IPS-NIHi7 (cell line): ENCODE results near the gene PHACTR1.

Experiments
- DNase-seq: peaks from one replicate; pipeline ENCODE4 v3.0.0; 2012; ENCODE audit warnings: mixed read lengths; ENCODE audit errors: extremely low spot score

The PHACTR1 gene

DNA sequence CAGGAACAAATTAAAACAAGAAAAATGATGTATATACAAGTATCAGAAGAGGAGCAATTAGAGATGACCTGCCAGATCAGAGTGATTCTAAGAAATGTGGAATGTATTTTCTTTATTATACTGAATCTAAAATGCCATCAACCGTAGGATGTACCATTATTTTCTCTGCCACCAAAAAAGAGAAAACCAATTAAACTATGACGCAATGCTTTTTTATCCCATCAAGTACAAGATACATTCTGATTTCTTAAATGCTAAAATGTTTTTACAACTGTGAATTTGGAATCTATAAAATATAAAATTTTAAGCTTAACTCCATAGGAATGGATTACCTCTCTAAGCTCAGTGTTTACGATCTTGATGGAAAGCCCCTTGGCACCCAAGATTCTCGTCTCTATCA is 85.9 kb downstream of the PHACTR1 start:
- no peak for DNase-seq

DNA sequence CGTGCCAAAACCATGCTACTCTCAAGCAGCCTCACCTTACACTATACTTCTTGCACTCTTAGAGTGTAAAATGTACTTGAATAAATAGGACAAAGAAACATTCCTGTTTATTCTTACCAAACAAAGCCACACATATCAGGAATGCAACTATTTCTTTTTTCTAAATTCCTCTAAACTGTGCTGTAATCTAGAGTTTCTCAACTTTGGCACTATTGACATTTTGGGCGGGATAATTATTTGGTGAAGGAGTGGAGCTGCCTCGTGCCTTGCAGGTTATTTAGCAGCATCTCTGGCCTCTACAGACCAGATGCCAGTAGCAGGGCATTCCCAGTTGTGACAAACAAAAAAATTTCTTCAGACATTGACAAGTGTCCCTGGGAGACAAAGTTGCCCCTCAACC is 86.9 kb downstream of the PHACTR1 start:
- no peak for DNase-seq

DNA sequence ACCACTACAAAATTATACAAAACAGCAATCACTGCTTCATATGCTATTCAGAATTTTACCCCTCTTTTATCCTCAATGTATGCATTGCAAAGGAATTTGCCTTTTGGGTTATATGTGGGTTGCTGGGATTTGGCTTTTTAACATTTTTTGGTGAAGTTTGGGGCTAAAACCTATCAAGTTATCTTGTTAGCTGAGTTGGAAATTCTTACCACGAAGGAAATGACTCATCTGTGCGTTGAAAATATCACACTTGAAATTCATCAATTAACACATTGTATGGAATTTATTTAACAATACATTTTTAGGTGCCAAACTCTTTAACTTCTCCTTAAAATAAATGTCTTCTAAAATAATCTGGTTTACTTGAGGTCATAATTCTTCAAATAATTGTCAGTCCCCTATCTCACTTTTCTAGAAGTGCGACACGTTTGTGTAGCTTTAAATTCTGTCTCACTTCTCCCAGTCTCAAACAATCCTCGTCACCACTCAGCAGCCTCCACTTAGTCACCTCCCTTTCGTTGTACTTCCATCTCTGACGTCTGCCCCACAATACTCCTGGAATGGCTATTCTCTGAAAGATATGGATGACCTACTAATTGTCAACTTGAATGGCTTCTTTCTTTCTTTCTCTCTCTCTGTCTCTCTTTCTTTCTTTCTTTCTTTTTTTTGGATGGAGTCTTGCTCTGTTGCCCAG is 88.5 kb downstream of the PHACTR1 start:
- no peak for DNase-seq

DNA sequence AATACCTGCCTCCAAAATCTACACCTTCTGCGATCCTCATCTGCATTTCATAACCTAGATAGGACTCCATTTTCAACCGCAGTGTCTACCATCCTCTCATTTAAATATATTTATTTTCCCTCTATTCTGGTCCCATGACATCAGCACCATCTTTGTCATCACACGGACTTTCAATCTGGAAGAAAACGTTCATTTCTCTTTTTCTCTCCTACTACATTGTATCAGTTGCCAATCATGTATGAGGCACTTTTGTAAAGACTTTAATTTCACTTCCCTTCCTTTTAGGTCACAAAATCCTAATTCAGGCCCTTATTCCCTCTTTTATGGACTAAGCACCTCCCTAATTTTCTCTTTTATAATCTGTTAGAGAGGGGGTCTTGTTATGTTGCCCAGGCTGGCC is 89.6 kb downstream of the PHACTR1 start:
- no peak for DNase-seq

DNA sequence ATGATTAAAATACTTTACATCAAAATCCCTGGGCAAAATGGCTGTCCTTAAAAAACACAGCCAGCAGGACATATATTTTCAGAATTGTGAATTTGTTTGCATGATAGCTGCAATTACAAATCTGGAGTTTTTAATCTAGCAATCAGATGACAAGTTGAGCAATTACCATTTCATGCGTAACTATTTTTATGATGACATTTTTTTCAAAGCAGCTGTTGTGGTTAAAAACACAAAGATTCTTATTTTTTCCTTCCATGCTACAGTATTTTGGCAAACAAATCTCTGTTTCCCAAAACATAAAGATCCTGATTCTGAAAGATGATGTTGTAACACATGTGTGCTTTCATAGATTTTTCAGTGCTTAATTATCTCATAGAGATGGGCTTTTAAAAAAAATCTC is 90.2 kb downstream of the PHACTR1 start:
- no peak for DNase-seq

DNA sequence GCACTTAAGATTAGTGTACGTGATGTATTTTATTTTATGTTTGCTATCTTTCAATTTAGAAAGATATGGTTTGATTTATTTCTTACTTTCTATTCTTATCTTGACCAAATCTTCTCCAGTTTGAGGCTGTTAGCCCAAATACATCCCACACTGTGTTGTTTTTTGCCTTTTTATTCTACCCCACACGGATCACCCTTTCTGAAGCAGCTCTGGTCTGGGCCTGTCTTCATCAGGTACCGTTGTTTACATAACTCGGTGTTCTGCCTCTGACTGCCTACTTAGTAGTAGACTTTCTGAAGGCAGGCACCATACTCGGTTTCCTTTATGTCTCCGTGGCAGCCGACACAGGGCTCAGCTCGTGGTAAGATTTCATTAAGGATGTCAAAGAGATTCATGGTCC is 95.0 kb downstream of the PHACTR1 start:
- DNase-seq: no peak

DNA sequence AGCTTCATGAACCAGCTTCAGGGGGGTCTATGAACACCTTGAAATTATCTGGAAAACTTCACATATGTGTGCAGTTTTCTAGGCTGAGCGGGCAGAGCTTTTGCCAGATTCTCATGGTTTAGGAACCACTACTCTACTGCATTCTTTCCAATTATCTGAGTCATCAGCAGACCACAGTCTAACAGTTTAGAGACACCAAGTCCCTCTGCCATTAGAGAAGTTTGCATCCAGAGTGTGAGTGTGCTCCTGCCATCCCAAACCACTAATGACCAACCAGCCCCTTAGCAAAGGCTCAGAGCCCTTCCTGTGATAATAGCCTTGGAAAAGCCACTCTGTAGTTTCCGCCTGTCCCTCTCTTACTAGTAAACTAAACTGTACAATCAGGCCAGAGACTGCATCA is 96.8 kb downstream of the PHACTR1 start:
- DNase-seq: no peak

DNA sequence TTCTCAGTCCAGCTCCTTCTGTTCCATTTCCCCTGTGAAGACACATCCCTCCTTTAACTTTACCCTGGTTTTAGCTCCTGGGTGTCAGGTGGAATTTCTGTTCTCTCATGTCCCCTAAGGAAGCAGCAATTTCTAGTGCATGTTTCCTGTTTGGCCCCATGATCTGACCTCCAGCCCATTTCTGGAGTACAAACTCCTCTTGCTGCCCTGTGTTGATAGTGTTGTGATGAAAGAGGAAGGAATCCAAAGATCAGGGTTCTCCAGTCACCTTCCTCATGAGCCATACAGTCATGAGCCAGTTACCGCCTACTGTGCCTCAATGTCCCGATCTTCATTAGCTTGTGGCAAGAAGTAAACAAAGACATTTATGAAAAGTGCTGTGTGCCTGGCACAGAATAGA is 97.4 kb downstream of the PHACTR1 start:
- no peak for DNase-seq

DNA sequence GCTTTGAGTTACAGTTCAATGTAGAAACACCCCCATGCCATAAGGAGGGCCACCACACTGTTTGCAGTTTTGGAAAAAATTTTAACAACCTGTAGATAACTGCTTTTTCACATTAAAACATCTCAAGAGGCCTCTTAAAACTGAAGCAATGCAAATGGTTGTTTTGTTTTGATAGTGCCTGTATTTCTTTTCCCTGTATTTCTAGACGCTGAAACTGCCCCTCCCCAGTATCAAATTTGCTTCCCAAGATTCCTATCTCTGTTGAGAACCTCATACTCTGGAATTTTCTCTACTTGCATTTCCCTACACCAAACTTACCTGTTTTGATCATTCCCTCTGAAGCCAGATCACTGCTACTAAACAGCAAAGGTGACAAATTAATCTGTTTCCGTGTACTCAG is 98.5 kb downstream of the PHACTR1 start:
- DNase-seq: no peak

DNA sequence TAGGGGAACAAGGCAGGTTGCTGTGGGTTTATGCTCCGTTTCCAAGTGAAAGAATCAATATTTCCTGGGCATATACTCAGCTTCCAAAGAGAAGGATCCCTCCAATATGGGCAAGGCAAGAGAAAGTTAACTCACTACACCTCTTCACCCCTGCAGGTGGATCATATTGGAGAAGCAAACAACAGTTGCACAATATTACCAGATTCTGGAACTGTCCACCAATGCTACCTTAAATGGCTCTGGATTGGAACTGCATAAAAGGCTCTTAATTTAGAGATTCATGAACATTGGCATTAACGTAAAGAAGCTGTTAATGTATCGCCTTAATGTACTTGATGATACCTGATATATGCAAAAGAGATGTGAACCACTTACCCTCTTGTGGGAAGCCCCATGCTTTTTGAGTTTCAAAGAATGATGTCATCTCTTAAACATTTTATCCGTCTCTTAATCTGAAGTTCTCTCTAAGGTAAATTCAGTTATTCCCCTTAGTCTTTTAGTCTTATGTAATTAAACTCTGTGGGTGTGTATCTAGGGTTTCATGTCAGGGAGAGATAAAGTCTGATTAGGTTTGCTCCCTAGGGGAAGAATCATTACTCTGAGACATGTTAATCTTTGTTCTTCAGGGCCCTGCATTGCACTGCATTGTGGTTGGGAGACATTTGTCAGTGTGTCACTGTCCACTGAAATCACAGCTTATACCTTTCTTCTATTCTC is 99.5 kb downstream of the PHACTR1 start:
- DNase-seq: no peak

DNA sequence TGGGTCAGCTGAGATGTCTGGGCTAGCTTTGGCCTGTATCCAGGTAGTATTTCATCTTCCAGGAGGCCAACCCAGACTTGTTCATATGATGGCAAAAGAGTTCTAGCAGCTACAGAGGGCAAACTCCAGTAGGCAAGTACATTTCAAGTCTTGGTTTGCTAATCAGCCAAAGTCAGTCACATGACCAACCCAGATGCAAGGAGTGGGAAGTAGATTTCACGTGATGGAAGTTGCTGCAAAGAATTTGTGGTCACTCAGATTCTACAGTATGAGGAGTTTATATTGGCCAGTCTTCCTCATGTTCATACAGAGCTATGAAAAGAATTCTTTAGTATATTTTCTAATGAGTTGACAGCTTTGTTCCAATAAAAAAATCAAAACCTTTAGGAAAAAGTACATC is 101.8 kb downstream of the PHACTR1 start:
- no peak for DNase-seq

DNA sequence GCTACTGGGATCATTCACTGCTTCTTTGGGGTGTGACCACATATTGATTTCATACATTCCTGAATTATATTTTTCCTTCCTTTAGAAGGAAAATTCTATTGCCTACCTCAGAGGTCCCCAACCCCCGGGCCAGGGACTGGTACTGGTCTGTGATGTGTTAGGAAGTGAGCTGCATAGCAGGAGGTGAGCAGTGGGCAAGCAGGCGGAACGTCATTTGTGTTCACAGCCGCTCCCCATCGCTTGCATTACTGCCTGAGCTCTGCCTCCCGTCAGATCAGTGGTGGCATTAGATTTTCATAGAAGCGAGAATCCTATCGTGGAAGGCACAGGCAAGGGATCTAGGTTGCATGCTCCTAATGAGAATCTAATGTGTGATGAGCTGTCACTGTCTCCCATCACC is 107.3 kb downstream of the PHACTR1 start:
- DNase-seq: no peak

DNA sequence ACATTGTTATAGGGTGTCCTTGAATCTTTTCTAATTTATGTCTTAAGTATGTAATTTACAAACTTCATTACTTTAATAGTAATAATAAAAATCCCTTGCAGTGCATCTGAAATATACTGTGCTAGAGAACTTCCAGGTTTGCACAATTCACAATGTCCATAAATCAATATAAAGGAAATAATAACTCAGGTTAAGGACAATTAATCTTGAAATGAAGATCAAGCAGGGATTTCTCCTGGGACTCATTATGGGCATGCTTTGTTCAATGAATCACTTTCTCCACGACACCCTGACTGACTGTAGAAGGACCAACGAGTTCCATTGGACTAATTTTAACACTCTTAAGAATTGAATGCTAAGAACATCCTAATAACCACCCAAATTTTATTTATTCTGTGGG is 110.0 kb downstream of the PHACTR1 start:
- no peak for DNase-seq

DNA sequence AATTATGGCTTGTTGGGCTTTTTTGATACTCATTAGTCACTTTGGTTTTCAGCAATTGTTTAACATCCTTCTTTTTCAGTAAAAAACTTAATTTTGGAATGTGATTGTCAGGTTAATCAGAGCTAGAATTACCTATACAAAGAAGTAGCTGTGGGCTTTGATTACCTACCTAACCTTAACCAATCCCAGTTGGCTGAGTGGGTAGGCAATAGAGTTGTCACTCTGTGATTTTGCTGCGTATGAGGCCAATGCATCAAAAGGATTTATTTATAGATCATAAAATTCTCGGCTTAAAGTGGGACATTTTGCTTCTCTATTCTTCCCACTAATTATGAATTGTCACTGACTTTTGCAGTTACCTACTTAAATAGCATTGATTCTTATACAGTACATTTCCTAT is 111.4 kb downstream of the PHACTR1 start:
- DNase-seq: no peak

DNA sequence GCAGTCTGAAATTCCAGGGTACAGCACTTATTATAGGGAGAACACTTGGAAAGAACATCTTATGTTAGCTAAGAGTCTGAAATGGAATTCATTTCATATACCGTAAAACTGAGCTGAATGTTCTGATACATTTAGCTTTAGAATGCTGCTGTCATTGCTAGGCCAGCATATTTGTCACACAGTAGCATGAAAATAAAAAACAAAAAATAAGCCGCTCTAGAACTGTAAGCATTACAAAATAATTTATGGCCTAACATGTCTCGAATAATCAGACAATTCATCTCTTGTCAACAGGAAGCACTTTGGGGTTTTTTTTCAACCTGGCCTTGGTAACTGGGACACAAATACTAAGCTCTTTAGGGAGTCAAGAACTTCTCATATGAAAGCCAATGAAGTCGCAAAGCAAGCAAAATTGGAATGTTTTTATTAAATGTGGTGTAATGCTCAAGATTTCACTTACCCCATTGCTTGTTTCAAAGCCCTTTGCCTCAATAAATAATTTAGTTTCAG is 115.7 kb downstream of the PHACTR1 start:
- DNase-seq: no peak

DNA sequence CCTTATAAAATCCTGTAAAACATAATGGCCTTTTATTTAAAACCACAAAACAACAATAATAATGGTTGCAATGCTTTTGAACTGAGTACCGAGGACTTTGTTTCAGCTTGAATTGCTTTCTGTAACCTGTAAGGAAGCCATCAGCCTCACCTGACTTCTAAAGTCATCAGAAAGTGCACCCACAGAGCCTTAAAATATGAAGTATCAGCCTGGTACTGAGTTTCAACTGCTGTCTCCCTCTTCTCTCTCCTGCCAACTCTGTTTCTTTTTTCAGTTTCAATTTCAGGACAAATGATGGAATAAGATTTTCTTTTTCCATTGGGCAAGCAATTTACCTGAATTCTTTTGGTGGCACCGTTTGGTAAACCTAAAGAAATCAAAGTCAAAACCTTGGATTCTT is 119.4 kb downstream of the PHACTR1 start:
- no peak for DNase-seq

DNA sequence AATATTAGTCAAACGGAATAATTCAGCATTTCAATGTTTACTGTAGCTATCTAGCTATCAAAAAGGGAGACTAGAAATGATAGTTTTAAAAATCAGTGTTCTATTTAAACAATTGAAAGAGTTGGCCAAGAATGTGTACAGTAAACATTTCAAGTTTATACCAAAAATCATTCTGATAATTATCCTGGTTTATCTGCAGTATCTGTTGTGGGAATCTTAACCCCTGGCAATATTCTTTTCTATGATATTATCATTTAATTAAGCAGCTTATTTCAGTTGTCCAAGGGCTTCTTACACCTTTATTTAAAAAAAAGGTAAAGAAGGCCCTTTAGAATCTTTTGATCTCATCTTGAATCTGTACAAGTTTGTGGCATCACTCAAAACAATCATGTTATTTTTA is 125.1 kb downstream of the PHACTR1 start:
- DNase-seq: no peak

DNA sequence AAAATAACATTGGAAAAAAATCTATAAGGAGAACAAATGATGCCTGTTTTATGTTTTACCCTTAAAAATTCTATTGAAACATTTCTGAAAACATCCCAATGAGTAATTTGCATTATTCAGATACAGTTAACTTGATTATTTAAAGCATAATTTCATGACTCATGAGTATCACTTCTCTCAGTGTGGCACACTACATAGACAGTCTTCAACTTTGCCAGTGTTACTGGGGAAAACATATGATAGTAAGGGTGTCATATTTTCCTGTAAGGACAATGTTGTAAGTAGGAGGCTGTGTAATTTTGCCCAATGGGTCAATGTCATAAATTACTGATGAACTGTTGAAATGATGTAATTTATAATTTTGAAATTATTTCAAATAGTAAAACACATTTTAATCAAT is 125.5 kb downstream of the PHACTR1 start:
- no peak for DNase-seq

DNA sequence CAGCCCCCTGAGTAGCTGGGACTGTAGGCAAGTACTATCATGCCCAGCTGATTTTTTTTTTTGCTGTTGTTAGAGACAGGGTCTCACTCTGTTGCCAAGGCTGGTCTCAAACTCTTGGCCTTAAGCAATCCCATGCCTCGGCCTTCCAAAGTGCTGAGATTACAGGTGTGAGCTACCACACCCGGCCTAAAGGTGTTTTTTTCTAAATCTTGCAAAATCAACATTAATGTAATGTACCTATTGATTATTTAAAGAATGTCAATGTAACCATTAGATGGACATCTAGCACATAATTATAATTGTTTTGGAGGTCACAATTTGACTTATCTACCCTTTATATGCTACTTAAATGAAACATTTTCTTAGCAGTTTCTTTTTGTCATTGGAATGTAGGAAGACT is 126.1 kb downstream of the PHACTR1 start:
- no peak for DNase-seq

DNA sequence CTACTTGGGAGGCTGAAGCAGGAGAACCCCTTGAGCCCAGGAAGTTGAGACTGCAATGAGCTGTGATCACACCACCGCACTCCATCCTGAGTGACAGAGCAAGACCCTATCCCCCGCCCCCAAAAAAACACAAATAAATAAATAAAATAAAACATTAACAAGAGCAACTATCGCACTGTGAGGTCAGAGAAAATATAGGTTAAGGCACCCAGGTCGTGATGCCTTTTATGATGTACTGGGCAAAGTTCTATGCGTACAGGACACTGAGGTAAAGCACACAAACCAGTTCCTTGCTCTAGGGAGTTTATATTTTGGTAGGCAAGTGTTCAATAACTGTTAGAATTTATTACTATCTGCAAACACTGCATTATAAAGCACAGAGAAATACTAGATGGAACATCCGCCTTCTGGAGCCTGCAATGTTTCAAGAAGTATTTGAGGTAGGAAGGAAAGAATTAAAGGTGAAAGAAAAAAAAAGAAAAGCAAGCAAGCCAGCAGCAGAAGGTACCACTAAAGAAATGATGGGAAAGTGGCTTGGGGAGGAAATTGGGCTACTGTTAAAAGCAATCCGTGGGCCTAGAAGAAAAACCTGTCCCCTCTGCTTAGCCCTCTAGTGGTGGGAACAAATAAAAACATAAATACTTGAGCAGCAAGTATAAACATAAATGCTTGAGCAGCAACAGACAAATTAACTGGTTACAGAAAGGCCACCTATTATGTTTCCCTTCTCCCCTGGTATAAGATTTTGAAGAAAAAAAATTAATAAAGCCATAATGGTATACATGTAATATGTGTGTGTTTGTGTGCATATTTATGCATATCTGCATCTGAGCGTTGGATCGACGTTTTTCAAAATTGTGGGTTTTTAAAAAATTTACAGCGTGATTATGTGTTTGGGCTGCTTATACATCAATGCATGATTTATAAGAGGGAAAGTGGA is 128.0 kb downstream of the PHACTR1 start:
- peak; percentile 53 for DNase-seq

DNA sequence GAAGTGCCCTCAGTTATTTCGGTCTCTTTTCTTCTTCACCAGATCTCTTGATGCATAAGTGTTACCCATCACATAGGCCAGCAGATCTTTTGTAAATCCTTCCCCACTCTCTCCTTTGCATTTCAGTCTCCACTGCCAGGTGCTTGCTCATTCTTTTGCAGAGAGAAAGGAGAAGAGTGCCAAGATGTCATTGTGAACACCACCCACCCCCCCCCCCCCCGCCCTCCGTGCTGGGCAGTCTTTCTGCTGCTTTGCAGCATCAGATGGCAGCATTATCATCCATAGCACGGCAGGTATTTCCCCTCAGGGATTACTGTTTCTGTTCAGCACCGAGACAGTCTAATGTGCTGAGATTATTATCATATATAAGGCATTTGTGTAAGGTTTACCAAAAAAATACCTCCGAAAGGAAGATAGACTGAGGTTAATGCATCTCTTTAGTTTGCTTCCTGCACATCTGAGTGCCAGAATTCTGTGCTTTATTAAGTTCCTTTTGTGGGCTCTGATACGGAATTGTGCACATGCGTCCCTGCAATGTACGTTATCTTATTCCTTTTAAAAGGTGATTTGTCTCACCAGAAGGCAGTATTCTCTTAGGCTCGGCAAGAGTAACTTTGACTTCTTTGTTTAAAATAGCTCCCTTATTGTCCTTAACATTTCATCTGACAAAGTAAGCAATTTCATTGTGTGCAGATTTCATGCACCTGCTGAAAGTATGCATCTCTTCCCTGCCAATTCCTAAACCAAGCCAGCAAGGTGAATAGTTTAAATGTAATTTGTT is 128.8 kb downstream of the PHACTR1 start:
- DNase-seq: no peak
